Breast epithelium (tissue), 3 donors: ENCODE results near the gene TMEM106C.

ENCODE experiments used
- CTCF ChIP-seq, 3 donors: fragments of 450-650 bp; IDR thresholded peaks; one replicate each; pipeline ENCODE4 v1.5.1; 2016 to 2017; ENCODE audit warnings: antibody characterized with exemption in 3 of 3, mild to moderate bottlenecking in 3 of 3, moderate library complexity in 3 of 3
- POLR2A ChIP-seq: fragments of 450-650 bp; IDR thresholded peaks from one replicate; pipeline ENCODE4 v1.6.1; 2016; ENCODE audit warnings: antibody characterized with exemption, mild to moderate bottlenecking, moderate library complexity

DNA sequence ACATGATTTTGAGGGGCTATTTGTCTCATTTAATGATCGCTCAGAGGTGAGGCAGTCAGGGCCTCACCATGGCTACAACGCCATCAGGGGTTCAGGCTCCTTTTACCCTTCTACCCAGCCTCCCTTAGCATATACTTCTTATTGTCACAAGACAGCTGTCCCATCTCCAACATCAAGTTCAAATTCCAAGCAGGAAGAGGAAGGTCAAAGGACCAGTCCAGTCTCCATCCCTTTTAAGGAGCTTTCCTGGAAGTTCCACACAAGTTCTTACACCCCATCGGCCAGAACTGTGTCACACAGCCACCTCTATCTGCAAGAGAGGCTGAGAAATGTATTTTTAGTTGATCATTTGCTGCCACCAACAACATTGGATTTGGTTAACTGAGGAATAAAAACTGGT is 8.3 kb upstream of the TMEM106C start:
- TF ChIP-seq CTCF (IDR thresholded peaks at IDR 0.05) (no peak), POLR2A (no peak)
